ENCODE results near the gene MRPS10. TPM values are rescaled to one million over a fixed set of nuclear protein-coding genes. Genes with fewer than 3 reads are reported as not detected.

MRPS10 gene
- total RNA-seq, result 50.8 and 61.8 TPM in 2 replicates

DNA sequence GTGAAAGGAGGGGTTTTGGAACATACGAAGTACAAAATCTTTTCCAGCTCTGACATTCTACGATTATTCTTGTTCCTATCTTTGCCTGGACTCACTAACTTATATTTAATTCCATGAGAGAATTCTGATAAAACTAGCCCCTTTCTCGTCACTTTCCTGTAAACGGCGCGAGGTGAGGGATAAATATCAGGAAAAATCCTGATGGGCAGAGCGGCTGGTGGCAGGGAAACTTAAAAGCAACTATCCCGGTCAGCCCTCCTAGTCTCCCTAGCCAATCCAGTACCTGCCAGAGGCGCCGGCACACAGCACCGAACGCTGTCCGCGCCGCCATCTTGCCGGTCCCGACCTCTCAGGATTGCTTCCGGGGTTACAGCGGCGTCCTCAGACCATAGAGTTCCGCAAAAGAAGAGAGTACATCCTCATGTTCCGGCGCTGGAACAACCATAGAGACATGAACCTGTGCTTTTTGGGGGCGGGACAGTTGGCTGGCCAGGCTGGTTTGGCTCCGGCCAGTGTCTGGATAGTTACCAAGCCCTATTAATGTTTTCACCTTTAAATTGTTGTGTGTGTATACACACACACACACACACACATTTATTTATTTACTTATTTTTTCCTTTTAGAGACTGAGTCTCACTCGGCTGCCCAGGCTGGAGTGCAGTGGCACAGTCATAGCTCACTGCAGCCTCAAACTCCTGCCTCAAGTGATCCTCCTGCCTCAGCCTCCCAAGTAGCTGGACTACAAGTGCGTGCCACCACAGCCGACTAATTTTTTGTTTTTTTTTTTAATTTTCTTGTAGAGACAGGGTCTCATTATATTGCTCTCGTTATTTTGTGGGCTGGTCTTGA, at the start of gene MRPS10:
MRPS10 (minus strand) TSS at position 343 of the 849 bp plus-strand sequence; CDS start at position 331, 12 bp downstream.

DNA sequence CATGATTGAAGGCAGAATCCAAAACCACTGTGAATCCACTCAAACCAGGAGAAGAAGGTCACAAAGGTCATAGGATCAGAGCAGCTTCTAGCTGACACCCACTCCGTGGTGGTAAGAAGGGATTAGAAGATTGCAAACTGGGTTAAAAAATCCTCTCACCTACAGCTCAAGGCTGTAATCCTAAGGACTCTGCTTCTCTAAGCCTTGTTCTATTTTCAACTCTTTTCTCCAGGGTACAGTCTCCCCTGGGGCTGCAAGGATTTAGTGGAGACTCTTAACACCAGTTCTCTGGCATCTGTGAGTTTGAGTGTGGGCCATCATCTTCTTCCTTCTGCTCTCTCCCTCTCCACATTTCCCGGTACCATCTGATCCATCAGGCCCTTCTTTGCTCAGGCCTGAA, 44.6 kb downstream of the MRPS10 start, which contains the start of gene GUCA1A:
GUCA1A (plus strand) TSS at position 264 of the 400 bp plus-strand sequence. CDS start 250 bp downstream, outside the sequence.

Other genes with a start within 250 kb of the MRPS10 start
- 14.5 and 15.8 TPM in 2 replicates for gene TAF8, start 167.3 kb downstream of the MRPS10 start, total RNA-seq
- gene C6orf132, start 75.2 kb downstream of the MRPS10 start, total RNA-seq, result 15.8 and 19.8 TPM in 2 replicates
- gene GUCA1A, start 44.5 kb downstream of the MRPS10 start, total RNA-seq, result not detected in 2 replicates
- 1.2 and 1.3 TPM in 2 replicates for gene GUCA1B, start 22.9 kb downstream of the MRPS10 start, total RNA-seq
- gene TRERF1, start 234.1 kb upstream of the MRPS10 start, total RNA-seq, result 0.96 and 3.8 TPM in 2 replicates

Data from tracheal epithelial cell (primary cell).